ENCODE data around the gene NEK7. TPM values are rescaled to one million over a fixed set of nuclear protein-coding genes. Genes with fewer than 3 reads are reported as not detected.

The NEK7 gene
- total and polyA plus RNA-seq, 9 of the 15 experiments (the other 6 are each of a cell fraction or from before 2014, with no cell fraction given) = 8.5 to 37.3 (median 27.7) TPM

DNA sequence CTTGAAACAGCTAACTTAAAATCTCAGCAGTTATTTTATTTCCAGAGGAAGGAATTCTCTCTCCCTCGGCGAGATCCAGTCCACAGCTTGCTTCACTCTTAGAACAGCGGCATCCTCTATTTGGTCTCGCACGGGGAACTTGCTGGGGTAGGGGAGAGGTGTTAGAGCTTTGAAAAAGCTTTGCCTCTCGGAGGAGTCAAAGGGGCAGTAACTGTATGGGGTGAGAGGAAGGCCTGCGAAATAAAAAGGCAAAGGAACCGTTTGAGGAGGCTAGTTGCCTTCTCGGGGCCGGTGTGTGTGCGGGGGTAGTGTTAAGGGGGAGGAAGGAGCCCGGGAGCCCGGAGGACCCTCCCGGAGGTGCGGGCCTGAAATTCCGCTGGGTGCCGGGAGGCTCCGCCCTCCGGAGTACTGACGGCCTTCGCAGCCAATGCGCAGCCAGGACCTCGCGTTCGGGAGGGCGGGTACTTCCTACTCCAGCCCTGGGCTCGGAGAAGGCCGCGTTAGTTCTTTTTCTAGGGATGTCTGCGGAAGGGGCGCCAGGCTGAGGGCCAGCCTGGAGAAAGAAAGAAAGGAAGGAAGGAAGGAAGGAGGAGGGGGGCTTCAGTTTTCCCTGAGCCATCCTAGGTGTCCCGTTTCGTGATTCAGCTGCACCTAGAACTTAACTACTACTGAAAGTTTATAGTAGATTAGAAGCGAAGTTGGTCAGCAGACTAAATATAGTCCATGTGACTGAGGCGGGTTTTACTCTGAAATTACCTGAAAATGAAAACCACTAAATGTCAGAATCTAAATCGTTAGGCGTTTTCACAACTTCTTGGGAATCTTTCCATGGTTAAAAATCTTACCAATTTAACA, 2.2 kb downstream of the NEK7 start (continued):
- TF ChIP-seq, protein P1, sequence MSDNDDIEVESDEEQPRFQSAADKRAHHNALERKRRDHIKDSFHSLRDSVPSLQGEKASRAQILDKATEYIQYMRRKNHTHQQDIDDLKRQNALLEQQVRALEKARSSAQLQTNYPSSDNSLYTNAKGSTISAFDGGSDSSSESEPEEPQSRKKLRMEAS (CRISPR knock-in tag; IDR thresholded peaks at IDR 0.05) = peak; percentile 46
- TF ChIP-seq SMARCC2 (IDR thresholded peaks at IDR 0.05; ENCODE audit: low read depth) (no peak), PHF8 (IDR thresholded peaks at IDR 0.05; ENCODE audit: borderline replicate concordance, low read length) (peak; percentile 88; the same call in 1 of the 2 replicates), HNRNPH1 (optimal IDR thresholded peaks at IDR 0.05; ENCODE audit: low read depth, low read length) (no peak), NFE2L1 (tag; IDR thresholded peaks at IDR 0.05; ENCODE audit: borderline replicate concordance, low read depth) (no peak), RBFOX2 (IDR thresholded peaks at IDR 0.05; ENCODE audit: low read depth, low read length) (peak; percentile 90), NRF1 (conservative IDR thresholded peaks at IDR 0.05 in 1 of 2, IDR thresholded peaks at IDR 0.05 in 1 of 2) (peak; percentile 76 to 79), ZNF239 (CRISPR knock-in tag; IDR thresholded peaks at IDR 0.05) (no peak), CC2D1A (IDR thresholded peaks at IDR 0.05) (no peak), TSC22D4 (tag; IDR thresholded peaks at IDR 0.05) (no peak)
- TF ChIP-seq, protein P2, sequence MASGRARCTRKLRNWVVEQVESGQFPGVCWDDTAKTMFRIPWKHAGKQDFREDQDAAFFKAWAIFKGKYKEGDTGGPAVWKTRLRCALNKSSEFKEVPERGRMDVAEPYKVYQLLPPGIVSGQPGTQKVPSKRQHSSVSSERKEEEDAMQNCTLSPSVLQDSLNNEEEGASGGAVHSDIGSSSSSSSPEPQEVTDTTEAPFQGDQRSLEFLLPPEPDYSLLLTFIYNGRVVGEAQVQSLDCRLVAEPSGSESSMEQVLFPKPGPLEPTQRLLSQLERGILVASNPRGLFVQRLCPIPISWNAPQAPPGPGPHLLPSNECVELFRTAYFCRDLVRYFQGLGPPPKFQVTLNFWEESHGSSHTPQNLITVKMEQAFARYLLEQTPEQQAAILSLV (tag; IDR thresholded peaks at IDR 0.05) = no peak
- TF ChIP-seq, protein P3, sequence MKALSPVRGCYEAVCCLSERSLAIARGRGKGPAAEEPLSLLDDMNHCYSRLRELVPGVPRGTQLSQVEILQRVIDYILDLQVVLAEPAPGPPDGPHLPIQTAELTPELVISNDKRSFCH (CRISPR knock-in tag; IDR thresholded peaks at IDR 0.05) = no peak
- TF ChIP-seq, protein P3 (tag; IDR thresholded peaks at IDR 0.05) = no peak
- TF ChIP-seq, protein P4, sequence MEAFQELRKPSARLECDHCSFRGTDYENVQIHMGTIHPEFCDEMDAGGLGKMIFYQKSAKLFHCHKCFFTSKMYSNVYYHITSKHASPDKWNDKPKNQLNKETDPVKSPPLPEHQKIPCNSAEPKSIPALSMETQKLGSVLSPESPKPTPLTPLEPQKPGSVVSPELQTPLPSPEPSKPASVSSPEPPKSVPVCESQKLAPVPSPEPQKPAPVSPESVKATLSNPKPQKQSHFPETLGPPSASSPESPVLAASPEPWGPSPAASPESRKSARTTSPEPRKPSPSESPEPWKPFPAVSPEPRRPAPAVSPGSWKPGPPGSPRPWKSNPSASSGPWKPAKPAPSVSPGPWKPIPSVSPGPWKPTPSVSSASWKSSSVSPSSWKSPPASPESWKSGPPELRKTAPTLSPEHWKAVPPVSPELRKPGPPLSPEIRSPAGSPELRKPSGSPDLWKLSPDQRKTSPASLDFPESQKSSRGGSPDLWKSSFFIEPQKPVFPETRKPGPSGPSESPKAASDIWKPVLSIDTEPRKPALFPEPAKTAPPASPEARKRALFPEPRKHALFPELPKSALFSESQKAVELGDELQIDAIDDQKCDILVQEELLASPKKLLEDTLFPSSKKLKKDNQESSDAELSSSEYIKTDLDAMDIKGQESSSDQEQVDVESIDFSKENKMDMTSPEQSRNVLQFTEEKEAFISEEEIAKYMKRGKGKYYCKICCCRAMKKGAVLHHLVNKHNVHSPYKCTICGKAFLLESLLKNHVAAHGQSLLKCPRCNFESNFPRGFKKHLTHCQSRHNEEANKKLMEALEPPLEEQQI (IDR thresholded peaks at IDR 0.05) = no peak
- TF ChIP-seq, protein P5, sequence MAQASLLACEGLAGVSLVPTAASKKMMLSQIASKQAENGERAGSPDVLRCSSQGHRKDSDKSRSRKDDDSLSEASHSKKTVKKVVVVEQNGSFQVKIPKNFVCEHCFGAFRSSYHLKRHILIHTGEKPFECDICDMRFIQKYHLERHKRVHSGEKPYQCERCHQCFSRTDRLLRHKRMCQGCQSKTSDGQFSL (CRISPR knock-in tag; IDR thresholded peaks at IDR 0.05) = no peak
- TF ChIP-seq, protein P5 (tag; IDR thresholded peaks at IDR 0.05) = no peak
- TF ChIP-seq, protein P6, sequence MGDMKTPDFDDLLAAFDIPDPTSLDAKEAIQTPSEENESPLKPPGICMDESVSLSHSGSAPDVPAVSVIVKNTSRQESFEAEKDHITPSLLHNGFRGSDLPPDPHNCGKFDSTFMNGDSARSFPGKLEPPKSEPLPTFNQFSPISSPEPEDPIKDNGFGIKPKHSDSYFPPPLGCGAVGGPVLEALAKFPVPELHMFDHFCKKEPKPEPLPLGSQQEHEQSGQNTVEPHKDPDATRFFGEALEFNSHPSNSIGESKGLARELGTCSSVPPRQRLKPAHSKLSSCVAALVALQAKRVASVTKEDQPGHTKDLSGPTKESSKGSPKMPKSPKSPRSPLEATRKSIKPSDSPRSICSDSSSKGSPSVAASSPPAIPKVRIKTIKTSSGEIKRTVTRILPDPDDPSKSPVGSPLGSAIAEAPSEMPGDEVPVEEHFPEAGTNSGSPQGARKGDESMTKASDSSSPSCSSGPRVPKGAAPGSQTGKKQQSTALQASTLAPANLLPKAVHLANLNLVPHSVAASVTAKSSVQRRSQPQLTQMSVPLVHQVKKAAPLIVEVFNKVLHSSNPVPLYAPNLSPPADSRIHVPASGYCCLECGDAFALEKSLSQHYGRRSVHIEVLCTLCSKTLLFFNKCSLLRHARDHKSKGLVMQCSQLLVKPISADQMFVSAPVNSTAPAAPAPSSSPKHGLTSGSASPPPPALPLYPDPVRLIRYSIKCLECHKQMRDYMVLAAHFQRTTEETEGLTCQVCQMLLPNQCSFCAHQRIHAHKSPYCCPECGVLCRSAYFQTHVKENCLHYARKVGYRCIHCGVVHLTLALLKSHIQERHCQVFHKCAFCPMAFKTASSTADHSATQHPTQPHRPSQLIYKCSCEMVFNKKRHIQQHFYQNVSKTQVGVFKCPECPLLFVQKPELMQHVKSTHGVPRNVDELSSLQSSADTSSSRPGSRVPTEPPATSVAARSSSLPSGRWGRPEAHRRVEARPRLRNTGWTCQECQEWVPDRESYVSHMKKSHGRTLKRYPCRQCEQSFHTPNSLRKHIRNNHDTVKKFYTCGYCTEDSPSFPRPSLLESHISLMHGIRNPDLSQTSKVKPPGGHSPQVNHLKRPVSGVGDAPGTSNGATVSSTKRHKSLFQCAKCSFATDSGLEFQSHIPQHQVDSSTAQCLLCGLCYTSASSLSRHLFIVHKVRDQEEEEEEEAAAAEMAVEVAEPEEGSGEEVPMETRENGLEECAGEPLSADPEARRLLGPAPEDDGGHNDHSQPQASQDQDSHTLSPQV (IDR thresholded peaks at IDR 0.05) = no peak
